Measurements from ENCODE around the gene FAM117A. TPM values are rescaled to one million over a fixed set of nuclear protein-coding genes. Genes with fewer than 3 reads are reported as not detected.

Gene FAM117A
- total RNA-seq, 1 experiment from 2014 or later: 26.2 TPM

DNA sequence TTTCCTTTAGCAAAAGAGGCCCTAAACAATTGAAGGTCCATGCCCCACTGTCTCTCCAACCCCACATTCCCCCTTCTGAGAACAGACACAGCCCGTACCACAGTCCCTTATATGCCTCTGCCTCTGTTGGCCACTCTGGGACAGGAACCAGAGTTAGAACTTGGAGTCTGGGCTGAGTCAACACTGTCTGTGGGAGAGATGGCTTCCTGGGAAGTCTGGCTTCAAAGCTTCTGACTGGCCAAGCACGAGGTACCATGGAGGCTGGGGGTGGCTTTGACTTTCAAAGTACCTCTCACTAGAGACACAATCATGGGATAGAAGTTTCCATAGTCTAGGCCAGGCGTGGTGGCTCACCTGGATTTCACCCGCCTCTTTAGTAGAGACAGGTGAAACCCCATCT is 71.2 kb downstream of the FAM117A start (continued):
- TF ChIP-seq, protein P1, sequence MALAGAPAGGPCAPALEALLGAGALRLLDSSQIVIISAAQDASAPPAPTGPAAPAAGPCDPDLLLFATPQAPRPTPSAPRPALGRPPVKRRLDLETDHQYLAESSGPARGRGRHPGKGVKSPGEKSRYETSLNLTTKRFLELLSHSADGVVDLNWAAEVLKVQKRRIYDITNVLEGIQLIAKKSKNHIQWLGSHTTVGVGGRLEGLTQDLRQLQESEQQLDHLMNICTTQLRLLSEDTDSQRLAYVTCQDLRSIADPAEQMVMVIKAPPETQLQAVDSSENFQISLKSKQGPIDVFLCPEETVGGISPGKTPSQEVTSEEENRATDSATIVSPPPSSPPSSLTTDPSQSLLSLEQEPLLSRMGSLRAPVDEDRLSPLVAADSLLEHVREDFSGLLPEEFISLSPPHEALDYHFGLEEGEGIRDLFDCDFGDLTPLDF (CRISPR knock-in tag; IDR thresholded peaks at IDR 0.05): no peak
- TF ChIP-seq SMAD3 (CRISPR knock-in tag; IDR thresholded peaks at IDR 0.05; ENCODE audit: borderline replicate concordance): no peak
- TF ChIP-seq RORB (CRISPR knock-in tag; IDR thresholded peaks at IDR 0.05): no peak
- TF ChIP-seq, protein P2, sequence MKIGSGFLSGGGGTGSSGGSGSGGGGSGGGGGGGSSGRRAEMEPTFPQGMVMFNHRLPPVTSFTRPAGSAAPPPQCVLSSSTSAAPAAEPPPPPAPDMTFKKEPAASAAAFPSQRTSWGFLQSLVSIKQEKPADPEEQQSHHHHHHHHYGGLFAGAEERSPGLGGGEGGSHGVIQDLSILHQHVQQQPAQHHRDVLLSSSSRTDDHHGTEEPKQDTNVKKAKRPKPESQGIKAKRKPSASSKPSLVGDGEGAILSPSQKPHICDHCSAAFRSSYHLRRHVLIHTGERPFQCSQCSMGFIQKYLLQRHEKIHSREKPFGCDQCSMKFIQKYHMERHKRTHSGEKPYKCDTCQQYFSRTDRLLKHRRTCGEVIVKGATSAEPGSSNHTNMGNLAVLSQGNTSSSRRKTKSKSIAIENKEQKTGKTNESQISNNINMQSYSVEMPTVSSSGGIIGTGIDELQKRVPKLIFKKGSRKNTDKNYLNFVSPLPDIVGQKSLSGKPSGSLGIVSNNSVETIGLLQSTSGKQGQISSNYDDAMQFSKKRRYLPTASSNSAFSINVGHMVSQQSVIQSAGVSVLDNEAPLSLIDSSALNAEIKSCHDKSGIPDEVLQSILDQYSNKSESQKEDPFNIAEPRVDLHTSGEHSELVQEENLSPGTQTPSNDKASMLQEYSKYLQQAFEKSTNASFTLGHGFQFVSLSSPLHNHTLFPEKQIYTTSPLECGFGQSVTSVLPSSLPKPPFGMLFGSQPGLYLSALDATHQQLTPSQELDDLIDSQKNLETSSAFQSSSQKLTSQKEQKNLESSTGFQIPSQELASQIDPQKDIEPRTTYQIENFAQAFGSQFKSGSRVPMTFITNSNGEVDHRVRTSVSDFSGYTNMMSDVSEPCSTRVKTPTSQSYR (CRISPR knock-in tag; IDR thresholded peaks at IDR 0.05): no peak
- TF ChIP-seq CREM (CRISPR knock-in tag; IDR thresholded peaks at IDR 0.05): no peak
- TF ChIP-seq ZNF232 (CRISPR knock-in tag; IDR thresholded peaks at IDR 0.05): no peak
- TF ChIP-seq NFE2L1 (CRISPR knock-in tag; IDR thresholded peaks at IDR 0.05): no peak

DNA sequence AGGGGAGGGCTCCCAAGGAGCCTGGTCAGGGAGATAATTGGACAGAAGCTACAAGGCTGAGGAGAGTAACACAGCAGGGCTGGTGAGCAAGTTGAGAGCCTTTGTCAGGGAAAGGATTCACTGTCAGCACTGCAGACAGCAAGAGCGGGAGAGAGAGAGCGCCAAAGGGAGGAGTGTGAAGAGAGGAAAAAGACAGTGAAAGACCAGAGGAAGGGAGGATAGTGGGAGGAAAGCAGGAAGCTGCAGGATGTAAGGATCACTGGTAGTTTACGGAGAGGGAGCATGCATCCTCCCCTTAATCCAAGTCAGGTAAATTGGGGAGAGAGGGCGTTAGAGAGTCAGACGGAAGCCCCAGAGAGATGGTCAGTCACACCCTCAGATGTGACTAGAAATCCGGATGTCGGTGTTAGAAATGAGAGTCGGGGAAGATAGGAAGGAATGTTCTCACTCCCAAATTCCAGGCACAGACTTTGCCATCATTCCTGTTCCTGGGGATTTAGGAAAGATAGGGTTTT is 72.2 kb downstream of the FAM117A start:
- Mint-ChIP-seq H3K9me3 (no peaks in the 10 kb centered on the region), H3K4me1 (peaks cover 31% of the 10 kb centered on the region), H3K4me3 (no peak overlapping the region), H3K36me3 (no peaks in the 10 kb centered on the region), H3K27ac (no peak overlapping the region), H3K27me3 (ENCODE audit: low read depth) (no peaks in the 10 kb centered on the region; the same call in 1 of the 2 replicates)
- ChIA-PET CTCF (interaction anchor here (0.6 to 2.3 kb wide), 6 partner anchors 11 to 135 kb away, joined by 3 to 13 read pairs (median 6); no protein-coding TSS in a partner anchor), POLR2A (no interaction called here)
- TF ChIP-seq, protein P3, sequence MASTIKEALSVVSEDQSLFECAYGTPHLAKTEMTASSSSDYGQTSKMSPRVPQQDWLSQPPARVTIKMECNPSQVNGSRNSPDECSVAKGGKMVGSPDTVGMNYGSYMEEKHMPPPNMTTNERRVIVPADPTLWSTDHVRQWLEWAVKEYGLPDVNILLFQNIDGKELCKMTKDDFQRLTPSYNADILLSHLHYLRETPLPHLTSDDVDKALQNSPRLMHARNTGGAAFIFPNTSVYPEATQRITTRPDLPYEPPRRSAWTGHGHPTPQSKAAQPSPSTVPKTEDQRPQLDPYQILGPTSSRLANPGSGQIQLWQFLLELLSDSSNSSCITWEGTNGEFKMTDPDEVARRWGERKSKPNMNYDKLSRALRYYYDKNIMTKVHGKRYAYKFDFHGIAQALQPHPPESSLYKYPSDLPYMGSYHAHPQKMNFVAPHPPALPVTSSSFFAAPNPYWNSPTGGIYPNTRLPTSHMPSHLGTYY (CRISPR knock-in tag; IDR thresholded peaks at IDR 0.05): no peak
- TF ChIP-seq ZNF138 (CRISPR knock-in tag; conservative IDR thresholded peaks at IDR 0.05) (no peak), SP1 (CRISPR knock-in tag; conservative IDR thresholded peaks at IDR 0.05) (no peak), CBFB (CRISPR knock-in tag; IDR thresholded peaks at IDR 0.05; ENCODE audit: low read depth) (no peak), NFE2L1 (CRISPR knock-in tag; IDR thresholded peaks at IDR 0.05) (no peak), SMAD4 (CRISPR knock-in tag; IDR thresholded peaks at IDR 0.05) (no peak), NFYB (CRISPR knock-in tag; conservative IDR thresholded peaks at IDR 0.05; ENCODE audit: low read depth) (no peak), ZNF232 (CRISPR knock-in tag; IDR thresholded peaks at IDR 0.05) (no peak), ZNF423 (CRISPR knock-in tag; IDR thresholded peaks at IDR 0.05) (no peak), ZNF416 (CRISPR knock-in tag; IDR thresholded peaks at IDR 0.05) (no peak)
- TF ChIP-seq, protein P4, sequence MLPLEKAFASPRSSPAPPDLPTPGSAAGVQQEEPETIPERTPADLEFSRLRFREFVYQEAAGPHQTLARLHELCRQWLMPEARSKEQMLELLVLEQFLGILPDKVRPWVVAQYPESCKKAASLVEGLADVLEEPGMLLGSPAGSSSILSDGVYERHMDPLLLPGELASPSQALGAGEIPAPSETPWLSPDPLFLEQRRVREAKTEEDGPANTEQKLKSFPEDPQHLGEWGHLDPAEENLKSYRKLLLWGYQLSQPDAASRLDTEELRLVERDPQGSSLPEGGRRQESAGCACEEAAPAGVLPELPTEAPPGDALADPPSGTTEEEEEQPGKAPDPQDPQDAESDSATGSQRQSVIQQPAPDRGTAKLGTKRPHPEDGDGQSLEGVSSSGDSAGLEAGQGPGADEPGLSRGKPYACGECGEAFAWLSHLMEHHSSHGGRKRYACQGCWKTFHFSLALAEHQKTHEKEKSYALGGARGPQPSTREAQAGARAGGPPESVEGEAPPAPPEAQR (CRISPR knock-in tag; IDR thresholded peaks at IDR 0.05): no peak
- TF ChIP-seq, protein P5, sequence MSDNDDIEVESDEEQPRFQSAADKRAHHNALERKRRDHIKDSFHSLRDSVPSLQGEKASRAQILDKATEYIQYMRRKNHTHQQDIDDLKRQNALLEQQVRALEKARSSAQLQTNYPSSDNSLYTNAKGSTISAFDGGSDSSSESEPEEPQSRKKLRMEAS (CRISPR knock-in tag; IDR thresholded peaks at IDR 0.05): no peak
- TF ChIP-seq, protein P6, sequence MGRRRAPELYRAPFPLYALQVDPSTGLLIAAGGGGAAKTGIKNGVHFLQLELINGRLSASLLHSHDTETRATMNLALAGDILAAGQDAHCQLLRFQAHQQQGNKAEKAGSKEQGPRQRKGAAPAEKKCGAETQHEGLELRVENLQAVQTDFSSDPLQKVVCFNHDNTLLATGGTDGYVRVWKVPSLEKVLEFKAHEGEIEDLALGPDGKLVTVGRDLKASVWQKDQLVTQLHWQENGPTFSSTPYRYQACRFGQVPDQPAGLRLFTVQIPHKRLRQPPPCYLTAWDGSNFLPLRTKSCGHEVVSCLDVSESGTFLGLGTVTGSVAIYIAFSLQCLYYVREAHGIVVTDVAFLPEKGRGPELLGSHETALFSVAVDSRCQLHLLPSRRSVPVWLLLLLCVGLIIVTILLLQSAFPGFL (CRISPR knock-in tag; IDR thresholded peaks at IDR 0.05; ENCODE audit: borderline replicate concordance): no peak
- peak; percentile 51 for ATAC-seq
- DNase-seq (ENCODE audit: low spot score): no peak
